ENCODE results near the gene TWIST2.

TWIST2 gene

DNA sequence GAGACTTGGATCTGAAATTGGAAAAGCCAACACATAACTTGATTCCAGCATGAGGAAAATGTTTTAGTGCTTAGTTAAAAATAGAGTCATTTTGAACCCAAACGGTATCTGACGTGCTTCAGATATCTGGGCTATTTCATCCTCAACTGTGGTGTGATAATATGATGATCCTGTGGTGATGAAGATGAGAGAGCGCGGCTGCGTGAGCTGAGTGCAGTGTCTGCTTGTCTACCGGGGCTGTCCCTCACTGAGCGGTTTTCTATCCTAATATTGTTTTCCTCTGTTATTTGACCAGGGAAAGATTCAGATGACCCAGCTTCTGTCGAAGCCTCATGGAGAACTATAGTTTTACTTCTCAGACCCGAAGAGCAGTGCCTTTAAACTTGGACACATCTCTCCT, 5.8 kb downstream of the TWIST2 start:
- TF ChIP-seq, protein P1, sequence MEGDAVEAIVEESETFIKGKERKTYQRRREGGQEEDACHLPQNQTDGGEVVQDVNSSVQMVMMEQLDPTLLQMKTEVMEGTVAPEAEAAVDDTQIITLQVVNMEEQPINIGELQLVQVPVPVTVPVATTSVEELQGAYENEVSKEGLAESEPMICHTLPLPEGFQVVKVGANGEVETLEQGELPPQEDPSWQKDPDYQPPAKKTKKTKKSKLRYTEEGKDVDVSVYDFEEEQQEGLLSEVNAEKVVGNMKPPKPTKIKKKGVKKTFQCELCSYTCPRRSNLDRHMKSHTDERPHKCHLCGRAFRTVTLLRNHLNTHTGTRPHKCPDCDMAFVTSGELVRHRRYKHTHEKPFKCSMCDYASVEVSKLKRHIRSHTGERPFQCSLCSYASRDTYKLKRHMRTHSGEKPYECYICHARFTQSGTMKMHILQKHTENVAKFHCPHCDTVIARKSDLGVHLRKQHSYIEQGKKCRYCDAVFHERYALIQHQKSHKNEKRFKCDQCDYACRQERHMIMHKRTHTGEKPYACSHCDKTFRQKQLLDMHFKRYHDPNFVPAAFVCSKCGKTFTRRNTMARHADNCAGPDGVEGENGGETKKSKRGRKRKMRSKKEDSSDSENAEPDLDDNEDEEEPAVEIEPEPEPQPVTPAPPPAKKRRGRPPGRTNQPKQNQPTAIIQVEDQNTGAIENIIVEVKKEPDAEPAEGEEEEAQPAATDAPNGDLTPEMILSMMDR (conservative IDR thresholded peaks at IDR 0.05; ENCODE audit: control insufficient read depth, insufficient read depth, low read depth, low read length), result no peak
- peak overlapping the region; percentile 42 for H3K4me3 ChIP-seq (ENCODE audit: control insufficient read depth, low read depth, low read length)
- peak; percentile 67 for DNase-seq (ENCODE audit: low read depth)

DNA sequence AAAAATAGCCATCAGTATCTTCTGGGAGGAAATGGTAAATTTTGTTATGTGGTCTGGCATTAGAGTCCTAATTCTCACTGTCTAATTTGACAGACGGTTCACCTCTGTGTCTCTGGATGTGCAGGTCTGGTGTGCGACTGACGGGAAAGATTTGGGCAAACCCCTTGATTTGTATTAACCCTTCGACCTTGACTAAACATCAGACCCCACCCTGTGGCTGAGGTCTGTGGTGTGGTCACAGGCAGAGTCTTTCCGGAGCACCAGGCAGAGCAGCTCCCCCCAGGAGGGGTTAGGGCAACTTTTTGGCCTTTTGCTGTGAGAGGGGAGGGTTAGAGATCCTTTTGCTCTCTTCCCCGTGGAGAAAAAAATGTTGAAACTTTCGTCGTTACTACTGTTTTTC, 6.4 kb downstream of the TWIST2 start:
- peak overlapping the region; percentile 42 for H3K4me3 ChIP-seq (ENCODE audit: control insufficient read depth, low read depth, low read length)
- TF ChIP-seq, protein P1 (conservative IDR thresholded peaks at IDR 0.05; ENCODE audit: control insufficient read depth, insufficient read depth, low read depth, low read length), result no peak
- DNase-seq (ENCODE audit: low read depth), result no peak

DNA sequence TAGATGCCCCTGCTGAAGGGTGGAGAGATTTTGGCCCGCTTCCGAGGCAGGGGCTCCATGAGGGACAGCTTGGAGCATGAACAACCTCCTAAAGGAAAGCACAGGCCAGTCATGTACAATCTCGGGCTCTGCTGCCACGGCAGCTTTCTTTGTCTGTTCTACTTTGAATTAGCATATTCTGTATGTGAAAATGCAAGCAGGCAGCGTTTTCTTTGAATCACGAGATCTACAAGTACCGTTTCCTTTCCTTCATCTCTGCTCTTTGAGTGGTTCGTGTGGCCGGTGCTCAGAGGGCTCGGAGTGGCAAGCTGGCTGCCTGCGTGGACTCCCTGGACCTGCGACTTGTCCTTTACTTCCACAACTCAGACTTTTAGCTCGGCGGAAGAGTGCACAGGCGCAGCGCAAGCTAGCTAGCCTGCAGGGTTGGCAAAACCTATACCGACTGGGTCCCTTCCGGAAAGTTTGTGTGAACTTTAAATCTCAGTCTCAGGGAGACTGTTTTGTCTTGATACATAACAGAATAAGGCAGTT, 6.9 kb downstream of the TWIST2 start:
- TF ChIP-seq, protein P1 (conservative IDR thresholded peaks at IDR 0.05; ENCODE audit: control insufficient read depth, insufficient read depth, low read depth, low read length), result no peak
- H3K4me3 ChIP-seq (ENCODE audit: control insufficient read depth, low read depth, low read length), result peak overlapping the region; percentile 42
- no peak for DNase-seq (ENCODE audit: low read depth)

DNA sequence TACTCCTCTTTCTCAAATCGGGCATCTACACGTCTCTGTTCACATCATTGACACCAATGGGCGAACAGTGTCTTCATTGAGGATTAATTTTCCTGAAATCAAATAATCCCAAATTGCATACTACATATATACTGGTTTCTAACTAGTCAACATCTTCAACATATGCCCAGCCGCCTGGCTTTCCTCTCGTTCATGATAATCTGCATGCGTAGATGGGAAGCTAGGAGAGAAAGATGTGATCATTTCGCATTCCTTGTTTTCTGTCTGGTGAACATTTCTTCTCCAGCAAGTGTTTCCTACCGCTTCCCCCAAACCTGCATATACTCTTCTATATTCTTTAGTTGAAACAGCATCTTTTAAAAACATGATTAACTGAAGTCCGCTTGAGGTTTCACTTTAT, 7.4 kb downstream of the TWIST2 start:
- no peak overlapping the region for H3K4me3 ChIP-seq (ENCODE audit: control insufficient read depth, low read depth, low read length)
- no peak for DNase-seq (ENCODE audit: low read depth)
- TF ChIP-seq, protein P1 (conservative IDR thresholded peaks at IDR 0.05; ENCODE audit: control insufficient read depth, insufficient read depth, low read depth, low read length), result no peak

DNA sequence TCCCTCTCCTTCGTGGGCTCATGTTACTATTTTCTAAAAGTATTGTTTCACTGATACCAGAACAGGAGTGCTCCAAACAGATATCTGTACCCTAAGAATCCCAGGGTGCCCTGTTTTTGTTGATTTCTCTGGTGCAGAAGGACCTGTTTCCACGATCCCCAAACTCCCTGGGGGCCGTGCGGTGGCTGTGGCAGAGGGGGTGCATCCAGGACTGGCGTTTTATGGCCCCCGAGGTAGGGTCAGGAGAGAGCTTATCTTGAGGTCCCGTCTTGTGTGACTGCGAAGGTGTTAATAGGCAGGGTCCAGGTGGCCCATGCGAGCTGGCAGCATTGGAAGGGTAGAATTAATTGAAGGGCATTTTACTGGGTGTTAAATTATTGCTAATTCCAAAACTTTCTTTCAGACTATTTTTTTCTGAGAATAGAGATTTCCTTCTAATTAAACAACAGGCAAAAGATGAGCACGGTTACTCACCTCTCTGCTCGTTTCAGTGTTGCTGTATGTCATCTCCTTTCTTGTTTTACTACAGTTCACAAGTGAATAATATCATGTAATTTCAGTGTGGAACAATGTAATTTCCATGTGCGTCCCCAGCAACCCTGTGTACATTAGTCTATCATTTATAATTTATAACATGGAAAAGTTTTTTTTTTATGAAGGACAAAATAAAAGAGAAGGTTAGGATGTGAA, 8.2 kb downstream of the TWIST2 start:
- no peak for DNase-seq (ENCODE audit: low read depth)
- no peak overlapping the region for H3K4me3 ChIP-seq (ENCODE audit: control insufficient read depth, low read depth, low read length)
- TF ChIP-seq, protein P1 (conservative IDR thresholded peaks at IDR 0.05; ENCODE audit: control insufficient read depth, insufficient read depth, low read depth, low read length), result no peak

DNA sequence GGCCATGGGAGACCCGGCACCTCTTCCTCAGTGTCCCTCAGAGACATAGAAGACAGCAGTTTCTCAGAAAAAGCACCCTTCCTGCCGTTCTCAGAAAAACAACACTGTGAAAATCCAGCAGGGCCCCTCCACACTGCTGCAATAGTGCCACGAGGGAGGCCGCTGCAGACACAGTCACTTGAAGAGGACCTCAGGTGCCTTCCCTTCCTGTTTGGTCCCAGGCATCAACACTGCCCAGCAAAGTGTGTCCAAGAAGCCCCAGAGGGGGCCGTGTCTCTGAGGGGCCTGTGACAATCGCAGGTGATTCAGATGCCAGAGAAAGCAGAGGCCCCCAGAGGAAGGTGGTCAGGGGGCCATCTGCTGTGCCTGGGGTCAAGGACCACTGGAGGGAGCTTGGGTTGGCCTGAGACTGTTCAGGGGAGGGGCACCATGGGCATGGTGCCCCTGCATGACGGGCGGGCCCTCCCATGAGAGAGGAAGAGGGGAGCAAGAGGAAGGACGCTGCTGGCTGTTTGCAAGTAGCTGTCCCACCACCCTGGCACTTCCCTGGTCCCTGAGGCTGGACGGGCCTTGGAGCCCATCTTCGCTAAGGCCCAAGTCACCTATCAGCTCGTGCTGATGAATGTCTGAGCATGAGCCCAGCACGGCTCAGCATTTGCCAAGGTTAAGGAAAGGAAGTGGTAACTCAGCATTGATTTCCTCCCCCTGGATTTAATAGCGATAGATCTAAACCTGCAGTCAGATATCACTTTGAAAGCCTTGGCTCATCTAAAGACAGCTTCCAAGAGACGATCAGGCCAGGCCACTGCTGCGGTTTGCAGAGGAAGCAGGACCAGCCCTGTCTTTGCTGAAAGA, 9.1 kb downstream of the TWIST2 start:
- H3K4me3 ChIP-seq (ENCODE audit: control insufficient read depth, low read depth, low read length), result no peak overlapping the region
- TF ChIP-seq, protein P1 (conservative IDR thresholded peaks at IDR 0.05; ENCODE audit: control insufficient read depth, insufficient read depth, low read depth, low read length), result no peak
- peak; percentile 53 for DNase-seq (ENCODE audit: low read depth)
